ENCODE data around the gene RNGTT.
"Not testable (repeated sequence)": the region's sequence is repeated elsewhere in the genome, so short reads cannot be mapped to it uniquely, and the experiment has no call there.

RNGTT gene

DNA sequence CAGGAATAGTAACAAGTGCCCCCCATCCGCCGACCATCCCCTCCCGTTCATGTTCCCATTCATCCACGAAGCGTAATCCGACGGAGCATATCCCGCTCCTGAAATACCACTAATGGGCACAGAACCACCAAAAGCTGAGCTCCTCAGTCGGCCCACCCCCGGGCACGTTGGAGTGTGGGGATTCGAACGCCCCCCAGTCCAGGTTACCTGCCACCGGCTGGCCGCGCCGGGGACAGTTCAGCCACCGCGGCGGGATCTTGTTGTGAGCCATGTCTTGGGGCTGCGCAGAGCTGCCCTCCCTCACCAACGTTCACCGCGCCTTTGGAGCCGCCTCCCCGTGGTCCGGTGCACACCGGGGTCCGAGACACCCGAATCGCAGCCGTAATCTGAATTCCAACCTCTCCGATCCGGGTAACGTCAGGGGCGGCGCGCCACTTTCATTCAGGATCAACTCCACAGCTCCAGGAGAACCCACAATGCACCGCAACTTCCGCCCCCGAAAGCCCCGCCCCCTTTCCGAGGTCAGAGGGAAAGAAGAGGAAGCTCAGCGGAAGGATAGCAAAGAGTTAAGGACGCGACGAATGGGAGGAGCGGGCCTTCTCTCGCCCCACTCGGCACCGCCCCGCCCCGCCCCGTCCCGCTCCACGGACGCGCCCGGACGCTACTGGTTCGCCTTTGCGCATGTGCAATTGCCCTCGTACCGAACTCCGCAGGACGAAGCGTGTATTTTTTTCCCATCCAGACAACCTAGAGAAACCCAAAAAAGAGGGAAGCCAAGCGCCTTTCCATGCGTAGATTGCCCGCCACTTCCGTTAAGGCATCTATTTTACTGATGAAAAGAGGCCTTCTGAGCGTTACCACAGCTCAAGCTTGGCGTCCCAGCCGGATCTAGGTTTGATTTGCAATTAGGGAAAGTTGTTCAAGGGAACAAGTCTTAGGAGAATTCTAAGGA is at the start of gene RNGTT:
TSS of gene RNGTT (minus strand) at position 480 of the 952 bp plus-strand sequence. CDS start at position 271, 209 bp downstream.
- DNase-seq (ENCODE audit: low read depth, low spot score), result peak; percentile 98

DNA sequence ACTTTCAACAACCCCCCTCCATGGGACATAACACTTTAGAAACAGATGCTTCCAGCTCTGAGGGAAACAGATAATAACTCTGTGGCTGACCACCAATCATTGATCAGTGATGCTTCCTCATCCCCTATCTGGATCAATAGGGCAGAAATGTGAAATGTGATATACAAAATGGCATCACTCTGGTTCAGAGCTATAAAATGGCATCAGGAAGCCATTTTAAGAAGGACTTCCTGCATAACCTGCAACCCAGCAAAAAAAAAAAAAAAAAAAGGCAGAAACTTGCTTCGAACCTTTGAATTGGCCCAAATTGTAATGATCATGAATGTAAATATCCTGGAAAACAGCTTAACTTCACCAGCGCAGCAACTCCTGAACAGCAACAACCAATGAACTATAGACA is 48.0 kb upstream of the RNGTT start:
- no peak for DNase-seq (ENCODE audit: low read depth, low spot score)

DNA sequence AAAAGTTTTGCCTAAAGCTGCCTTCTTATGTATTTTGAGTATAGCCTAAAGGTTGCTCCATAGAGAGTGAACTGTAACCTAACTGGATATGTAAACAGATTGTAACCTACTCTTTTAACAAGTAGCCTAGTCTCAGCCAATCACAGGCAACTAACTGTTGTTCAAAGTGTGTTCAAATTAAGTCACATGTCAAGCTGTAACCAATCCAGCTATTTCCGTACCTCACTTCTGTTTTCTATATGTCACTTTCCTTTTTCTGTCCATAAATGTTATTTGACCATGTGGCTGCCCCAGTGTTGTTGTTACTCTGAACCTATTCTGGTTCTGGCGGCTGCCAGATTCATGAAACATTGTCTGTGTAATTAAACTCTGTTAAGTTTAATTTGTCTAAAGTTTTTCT is 47.4 kb upstream of the RNGTT start:
- no peak for DNase-seq (ENCODE audit: low read depth, low spot score)

DNA sequence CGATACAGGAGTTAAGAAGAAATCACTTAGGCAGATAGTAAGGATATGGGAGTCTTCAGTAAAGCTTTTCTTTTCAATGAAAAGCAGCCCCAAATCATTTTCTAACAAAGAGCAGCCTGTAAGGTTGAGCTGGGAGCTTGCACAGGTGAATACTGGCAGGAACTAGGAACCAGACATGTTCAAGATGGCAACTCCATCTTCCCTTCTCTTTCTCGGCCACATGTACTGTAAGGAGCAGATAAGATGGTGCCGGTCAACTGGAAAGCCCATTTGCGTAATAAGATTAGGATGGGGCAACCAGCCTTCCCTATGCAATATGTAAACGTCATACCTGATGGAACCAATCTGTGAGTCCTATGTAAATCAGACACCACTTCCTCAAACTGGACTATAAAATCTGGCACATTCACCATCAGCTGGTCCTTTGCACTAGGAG is 46.2 kb upstream of the RNGTT start:
- DNase-seq (ENCODE audit: low read depth, low spot score), result no peak

DNA sequence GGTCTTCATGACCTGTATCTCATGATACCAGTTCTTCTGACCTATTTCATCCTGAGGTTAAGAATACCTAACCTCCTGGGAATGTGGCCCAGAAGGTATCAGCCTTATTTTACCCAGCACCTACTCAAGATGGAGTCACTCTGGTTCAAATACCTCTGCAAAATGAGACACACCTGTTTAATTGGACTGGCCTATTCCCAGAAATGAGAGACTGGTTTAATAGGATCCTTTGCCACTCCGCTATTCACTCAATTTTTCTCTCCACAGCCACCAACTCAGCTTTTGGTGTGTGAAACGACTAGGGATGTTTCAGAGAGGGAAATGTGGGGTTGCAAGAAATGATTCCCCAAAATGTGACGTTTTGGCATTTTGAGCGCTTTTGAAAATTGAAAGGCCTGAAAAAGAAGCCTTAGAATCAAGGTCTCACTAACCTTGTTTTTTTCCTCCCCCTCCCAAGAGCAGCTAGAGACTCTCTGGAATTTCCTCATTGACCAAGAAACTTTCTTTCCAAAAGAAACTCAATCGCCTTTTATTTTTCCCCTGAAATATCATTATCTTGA is 45.5 kb upstream of the RNGTT start:
- DNase-seq (ENCODE audit: low read depth, low spot score), result no peak

DNA sequence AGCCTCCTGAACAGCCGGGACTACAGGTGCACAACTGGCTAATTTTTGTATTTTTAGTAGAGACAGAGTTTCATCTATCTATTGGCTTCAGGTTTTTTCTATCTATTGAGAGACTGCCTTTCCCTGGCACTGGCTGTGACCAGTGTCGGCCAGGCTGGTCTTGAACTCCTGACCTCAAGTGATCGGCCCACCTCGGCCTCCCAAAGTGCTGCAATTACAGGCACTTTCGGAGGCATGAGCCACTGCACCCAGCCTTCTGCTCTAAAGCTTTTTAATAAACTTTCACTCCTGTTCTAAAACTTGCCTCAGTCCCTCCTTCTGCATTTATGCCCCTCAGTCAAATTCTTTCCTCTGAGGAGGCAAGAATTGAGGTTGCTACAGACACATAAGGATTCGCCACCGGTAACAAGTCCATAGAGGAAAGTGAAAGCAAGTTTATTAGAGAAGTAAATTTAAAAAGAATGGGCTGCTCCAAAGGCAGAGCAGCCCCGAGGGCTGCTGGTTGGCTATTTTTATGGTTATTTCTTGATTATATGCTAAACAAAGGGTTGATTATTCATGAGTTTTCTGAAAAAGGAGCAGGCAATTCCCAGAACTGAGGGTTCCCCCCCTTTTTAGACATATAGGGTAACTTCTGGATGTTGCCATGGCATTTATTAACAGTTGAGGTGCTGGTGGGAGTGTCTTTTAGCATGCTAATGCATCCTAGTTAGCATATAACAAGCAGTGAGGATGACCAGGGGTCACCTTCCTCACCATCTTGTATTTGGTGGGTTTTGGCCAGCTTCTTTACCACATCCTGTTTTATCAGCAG is 44.8 kb upstream of the RNGTT start:
- no peak for DNase-seq (ENCODE audit: low read depth, low spot score)

DNA sequence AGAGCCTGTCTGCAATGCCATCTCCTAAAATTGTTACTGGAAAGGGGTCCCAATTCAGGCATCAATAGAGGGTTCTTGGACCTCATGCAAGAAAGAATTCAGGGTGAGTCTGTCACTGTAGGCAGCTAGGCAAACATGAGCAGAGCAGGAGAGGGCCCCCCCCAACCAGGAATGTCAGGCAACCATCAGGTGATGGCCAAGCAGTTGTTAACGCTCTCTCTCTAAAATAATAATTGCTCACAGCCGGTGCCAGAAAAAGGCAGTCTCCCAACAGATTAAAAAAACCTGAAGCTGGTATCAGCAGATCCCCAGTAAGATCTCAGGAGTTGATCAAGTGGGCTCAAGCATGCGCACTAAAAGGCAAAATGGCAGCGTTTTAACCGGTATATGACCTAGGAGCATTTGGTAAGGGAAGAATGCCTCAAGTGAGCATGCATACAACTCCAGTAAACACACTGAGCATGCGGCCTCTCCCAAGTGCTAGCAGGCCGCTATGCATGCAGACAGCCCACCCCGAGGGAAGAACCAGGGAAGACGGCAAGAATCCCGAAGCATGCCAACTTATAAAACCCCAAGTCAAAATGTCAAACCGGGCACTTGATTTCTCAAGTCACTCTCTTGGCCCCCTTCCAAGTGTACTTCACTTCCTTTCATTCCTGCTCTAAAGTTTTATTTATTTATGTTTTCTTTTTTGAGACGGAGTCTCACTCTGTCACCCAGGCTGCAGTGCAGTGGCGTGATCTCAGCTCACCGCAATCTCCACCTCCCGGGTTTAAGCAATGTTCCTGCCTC is 44.0 kb upstream of the RNGTT start:
- no peak for DNase-seq (ENCODE audit: low read depth, low spot score)

DNA sequence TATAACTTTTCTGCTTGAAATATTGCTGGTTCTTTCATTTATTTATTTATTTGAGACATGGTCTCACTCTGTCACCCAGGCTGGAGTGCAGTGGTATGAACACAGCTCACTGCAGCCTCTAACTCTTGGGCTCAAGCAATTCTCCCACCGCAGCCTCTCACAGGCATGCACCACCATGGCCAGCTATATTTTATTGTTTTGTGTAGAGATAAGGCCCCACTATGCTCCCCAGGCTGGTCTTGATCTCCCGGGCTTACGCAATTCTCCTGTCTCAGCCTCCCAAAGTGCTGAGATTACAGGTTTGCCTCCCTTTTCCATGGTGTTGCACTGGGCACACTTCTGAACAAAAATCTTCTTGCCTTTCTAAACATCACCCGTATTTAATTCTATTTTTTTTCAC is 39.1 kb upstream of the RNGTT start:
- no peak for DNase-seq (ENCODE audit: low read depth, low spot score)

DNA sequence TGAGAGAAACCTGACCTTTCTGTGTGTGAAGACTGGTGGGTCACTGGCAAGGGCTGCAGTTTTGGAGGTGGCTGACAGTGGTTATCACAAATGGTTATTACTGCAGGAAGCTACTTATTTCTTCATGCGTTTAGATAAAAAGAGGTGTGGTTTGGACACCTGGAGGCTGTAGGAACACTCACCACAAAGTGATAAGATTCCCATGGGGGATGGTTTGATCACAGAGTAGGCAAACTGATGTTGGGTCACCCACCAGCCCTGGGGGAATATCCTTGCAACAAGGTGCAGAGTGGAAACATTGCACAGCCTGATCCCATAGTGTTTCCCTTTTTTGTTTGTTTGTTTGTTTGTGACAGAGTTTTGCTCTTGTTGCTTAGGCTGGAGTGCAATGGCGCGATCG is 33.9 kb upstream of the RNGTT start:
- no peak for DNase-seq (ENCODE audit: low read depth, low spot score)

DNA sequence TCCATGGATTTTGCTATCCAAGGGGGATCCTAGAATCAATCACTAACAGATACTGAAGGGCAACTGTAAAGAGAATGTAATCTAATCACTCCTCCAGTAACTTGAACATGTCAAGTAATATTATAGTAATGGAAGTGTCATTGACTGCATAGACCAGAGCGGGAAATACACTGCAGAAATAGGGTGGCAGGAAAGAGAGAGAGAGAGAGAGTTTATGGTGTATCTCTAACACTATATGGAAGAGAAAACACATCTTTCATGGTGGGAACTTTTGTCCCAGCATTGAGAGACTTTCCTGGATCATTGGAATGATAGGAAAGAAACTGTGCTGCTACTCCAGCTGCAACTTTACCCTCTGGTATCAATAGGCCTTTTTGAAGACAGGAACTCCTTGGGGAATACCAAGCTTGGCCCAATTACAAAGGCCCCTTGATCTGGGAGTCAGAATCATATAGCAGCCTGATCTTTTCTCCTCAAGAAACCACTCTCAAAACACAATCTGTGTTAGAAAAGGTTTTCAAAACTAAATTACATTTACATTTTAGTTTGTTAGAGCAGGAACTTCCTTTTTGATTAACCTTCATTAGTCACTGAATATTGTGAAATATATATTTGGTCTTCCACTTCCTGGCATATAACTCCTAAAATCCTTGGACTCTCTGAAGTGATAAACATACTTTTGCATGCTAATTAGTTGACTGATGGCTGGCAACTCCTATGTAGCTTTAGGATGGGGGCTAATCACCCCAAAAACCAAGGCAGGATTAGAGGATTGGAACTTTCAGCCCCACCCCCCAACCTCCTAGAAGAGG is 29.5 kb upstream of the RNGTT start:
- DNase-seq (ENCODE audit: low read depth, low spot score), result no peak

DNA sequence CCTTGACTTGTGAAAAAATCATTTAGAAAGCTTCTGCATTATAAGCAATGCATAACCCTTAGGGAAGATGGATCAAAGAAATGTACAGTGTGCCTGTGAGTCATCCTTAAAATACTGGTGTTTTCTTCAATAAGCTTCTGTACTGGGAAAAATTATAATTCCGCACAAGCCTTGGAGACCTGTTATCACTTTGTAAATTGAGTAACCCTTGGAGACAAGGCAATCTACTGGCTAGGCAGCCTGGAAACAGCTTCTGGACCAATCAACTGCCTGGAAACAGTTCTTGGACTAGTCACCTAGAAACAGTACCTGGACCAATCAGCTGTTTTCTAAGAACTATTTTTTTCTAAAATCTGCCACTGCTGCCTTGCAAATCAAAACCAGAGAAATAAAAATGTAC is 25.8 kb upstream of the RNGTT start:
- no peak for DNase-seq (ENCODE audit: low read depth, low spot score)

DNA sequence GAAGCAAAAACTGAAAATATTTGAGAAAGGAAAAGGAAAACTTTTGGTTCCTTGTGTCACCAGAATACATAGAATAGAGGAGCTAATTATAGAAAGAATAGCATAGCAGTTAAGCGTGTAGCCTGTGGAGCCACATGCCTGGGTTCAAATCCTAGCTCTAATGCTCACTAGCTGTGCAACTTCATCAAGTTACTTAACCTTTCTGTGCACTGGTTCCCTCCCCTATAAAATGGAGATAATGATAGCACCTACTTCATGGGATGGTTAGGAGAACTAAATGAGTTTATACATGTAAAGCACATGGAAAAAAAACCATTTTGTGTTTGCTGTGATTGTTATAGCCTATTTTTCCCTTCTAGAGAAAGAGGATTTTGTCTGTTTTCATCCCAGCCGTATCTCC is 24.5 kb upstream of the RNGTT start:
- DNase-seq (ENCODE audit: low read depth, low spot score), result no peak

DNA sequence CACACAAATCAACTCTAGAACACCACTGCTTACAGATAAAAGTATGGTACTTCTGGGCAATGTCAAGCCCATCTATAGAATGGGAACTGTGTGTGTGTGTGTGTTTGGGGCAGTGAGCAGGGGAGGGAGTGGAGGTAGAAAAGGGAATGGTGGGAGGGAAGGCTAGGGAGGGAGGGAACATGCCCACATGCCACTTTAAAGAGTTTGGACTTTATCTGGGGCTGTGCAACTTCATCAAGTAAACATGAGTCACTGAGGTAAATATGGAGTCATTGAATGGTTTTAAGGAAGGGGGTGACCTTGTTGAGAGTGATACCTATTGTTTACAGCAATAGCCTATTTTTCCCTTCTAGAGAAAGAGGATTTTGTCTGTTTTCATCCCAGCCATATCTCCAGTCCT is 22.5 kb upstream of the RNGTT start:
- no peak for DNase-seq (ENCODE audit: low read depth, low spot score)

DNA sequence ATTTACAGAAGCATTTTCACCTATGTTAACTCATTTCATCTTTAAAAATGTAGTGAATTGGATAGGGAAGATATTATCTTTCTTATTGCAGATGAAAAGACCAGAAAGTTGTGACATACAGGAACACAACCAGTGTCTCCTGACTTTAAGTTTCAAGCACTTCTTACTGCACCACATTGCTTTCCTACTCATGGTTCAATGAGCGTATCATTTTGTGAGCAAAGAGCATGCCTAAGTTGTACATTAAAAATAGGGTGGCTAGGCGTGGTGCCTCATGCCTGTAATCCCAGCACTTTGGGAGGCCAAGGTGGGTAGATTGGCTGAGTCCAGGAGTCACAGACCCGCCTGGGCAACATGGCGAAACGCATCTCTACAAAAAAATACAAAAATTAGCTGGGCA is 21.2 kb upstream of the RNGTT start:
- DNase-seq (ENCODE audit: low read depth, low spot score), result no peak

DNA sequence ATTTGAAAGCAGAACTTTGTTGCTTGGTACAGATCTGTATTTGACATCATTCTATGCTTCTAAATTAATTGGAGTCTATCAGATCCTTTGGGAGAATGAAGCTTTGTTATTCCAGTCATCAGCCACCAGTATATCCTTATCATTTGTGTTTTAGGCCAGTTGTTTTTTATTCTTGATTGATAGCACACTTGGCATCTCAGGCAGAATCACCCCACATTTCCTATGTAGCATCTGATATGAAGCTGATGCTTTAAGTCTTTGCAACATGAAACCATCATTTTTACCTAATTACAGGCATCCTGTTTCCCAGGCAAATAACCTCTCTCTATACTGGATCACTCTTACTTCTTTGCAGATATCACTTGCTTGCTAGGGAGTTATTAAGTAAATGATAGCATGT is 20.7 kb upstream of the RNGTT start:
- no peak for DNase-seq (ENCODE audit: low read depth, low spot score)

DNA sequence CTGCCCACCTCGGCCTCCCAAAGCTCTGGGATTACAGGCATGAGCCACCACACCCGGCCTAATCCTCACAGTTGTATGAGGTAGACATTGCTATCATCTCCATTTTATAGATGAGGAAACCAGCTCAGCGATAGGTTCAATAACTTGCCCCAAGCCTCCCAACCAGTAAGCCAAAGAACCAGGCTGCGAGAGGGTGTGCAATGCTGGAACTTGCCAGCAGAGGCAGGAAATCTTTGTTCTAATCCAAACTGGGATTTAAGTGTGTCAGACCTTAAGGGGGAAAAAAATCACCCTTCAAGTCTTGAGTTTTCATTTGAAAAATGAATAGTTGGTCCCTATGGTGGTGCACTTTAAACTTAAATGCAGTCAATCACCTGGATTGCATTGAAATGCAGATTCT is 20.1 kb upstream of the RNGTT start:
- no peak for DNase-seq (ENCODE audit: low read depth, low spot score)

DNA sequence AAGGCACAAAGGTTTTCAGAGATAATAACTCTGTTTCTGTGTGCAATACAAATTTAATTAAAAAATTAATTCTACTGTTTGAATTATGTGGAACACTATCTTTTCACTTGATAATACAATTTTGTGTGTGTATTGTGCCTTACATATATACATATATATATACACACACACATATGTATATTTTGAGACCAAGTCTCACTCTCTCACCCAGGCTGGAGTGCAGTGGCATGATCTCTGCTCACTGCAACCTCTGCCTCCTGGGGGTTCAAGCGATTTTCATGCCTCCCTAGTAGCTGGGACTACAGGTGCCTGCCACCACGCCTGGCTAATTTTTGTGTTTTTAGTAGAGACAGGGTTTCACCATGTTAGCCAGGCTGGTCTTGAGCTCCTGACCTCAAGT is 19.7 kb upstream of the RNGTT start:
- DNase-seq (ENCODE audit: low read depth, low spot score), result not testable (repeated sequence)

DNA sequence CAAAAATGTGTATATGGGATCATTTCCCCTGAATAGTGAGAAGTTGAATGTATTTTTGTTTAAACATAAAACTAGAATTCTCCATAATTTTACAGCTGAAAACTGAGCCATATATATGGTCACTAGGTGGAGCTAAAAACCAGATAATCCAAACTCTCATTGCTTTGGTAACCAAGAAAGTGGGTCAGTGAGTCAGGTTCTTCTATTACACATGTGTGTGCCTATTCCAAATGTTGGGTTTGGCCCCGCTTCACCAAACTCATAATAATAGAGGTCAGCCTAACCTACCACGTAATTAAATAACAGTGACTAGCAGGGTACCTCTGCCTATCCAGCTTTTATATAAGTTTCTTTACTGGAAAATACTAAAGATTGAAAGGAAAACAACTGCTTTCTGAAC is 19.3 kb upstream of the RNGTT start:
- no peak for DNase-seq (ENCODE audit: low read depth, low spot score)

DNA sequence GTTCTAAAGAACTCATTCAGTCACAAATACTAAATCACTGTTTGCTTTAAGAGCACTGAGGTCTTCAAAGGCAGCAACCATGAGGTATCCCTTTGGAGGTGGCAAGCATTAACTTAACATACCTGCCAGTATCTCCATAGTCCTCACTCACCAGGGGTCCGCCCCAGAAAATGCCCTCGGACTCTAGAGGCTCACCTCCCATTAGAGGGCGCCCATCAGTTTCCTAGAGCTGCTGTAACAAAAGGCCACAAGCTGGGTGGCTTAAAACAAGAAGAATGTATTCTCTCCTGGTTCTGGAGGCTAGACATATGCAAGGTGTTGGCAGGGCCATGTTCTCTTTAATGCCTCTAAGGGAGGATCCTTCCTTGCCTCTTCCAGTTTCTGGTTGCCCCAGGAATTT is 12.0 kb upstream of the RNGTT start:
- no peak for DNase-seq (ENCODE audit: low read depth, low spot score)

DNA sequence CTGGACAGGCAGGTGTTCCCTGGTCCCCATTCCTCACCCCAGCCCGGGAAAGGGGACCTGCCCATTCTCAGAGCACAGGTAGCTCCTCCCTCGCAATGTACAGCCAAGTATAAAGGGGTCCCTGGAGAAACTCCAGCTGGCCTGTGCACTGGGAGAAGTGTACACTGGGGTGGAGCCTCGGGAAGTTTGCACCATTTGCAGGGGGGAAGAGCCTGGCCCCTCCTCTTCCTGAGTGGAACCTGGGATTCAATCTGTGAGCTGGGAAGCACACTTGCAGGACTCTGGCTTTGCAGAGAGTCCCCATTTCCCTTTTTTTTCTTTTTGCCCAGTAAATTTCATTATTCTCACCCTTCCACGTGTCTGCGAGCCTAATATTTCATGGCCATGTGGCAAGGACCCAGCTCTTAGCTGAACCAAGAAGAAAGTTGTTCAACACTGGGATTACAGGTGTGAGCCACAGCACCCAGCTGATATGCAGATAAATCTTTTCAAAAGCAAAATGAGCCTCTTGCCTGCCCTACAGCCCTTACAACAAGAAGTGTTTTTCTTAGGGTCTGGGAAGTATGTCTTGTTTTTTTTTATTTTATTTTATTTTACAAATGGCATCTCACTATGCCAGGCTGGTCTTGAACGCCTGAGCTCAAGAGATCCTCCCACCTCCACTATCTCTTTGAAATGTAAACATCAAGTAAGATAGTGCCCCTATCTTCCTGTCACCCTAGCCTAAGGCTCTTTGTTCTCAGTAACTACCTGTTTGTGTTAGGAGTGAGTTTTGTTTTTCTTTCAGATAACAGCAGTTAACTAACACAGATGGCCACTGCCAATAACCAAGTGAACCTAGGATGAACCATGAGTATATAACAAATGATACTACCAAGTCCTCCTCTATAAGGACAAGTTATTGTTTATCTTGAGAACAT is 9.3 kb upstream of the RNGTT start:
- DNase-seq (ENCODE audit: low read depth, low spot score), result no peak
